CD4-positive, alpha-beta T cell (primary cell): ENCODE measurements around the gene CAMSAP1. TPM values are rescaled to one million over a fixed set of nuclear protein-coding genes. Genes with fewer than 3 reads are reported as not detected.

Experiments used
- ATAC-seq: fragments of 200-7000 bp; cut with Tn5 transposase; one replicate; pipeline ENCODE4 v1.10.0; 2022; ENCODE audit warnings: mild to moderate bottlenecking; ENCODE audit not compliant: poor library complexity
- CTCF ChIA-PET: fragments of 350-600 bp; sonication (Branson Sonifier 250); formaldehyde crosslinking; loops from one replicate; lab custom pipeline; 2021; ENCODE audit warnings: antibody characterized with exemption, inconsistent platforms; lab: Charles Lee
- POLR2A ChIA-PET: fragments of 350-600 bp; sonication (Branson Sonifier 250); formaldehyde crosslinking; loops from one replicate; lab custom pipeline; 2021; ENCODE audit warnings: antibody characterized with exemption, inconsistent platforms; lab: Charles Lee
- DNase-seq, 14 experiments: peaks; one replicate each; pipeline ENCODE4 v3.0.0-alpha.2; 2013 to 2020; ENCODE audit warnings: mixed read lengths in 2 of 14
- H3K27ac ChIP-seq, 2 donors: one replicate each; pipeline versions ENCODE4 v1.5.1 to v1.7.0; 2013; ENCODE audit warnings: low read length in 2 of 2, low read depth in 1 of 2, mild to moderate bottlenecking in 1 of 2
- H3K27me3 ChIP-seq, 2 experiments: 1 replicate in 1 of 2; 2 replicates in 1 of 2; pipeline versions ENCODE4 v1.6.1 to v1.7.0; 2013; ENCODE audit warnings: low read length in 2 of 2, control low read depth in 1 of 2, mild to moderate bottlenecking in 1 of 2, moderate library complexity in 1 of 2; ENCODE audit not compliant: insufficient read depth in 2 of 2, control insufficient read depth in 1 of 2
- H3K36me3 ChIP-seq: one replicate; pipeline ENCODE4 v1.6.1; 2013; ENCODE audit warnings: low read length, control low read depth; ENCODE audit not compliant: insufficient read depth
- H3K4me1 ChIP-seq: one replicate; pipeline ENCODE4 v1.6.1; 2013; ENCODE audit warnings: low read length, control low read depth; ENCODE audit not compliant: insufficient read depth
- H3K4me3 ChIP-seq: one replicate; pipeline ENCODE4 v1.5.1; 2013; ENCODE audit warnings: mild to moderate bottlenecking, low read length, moderate library complexity
- H3K9me3 ChIP-seq, 2 experiments: 1 replicate in 1 of 2; 2 replicates in 1 of 2; pipeline versions ENCODE4 v1.6.1 to v1.7.0; 2013; ENCODE audit warnings: low read length in 2 of 2, mild to moderate bottlenecking in 2 of 2, control low read depth in 1 of 2, moderate library complexity in 1 of 2; ENCODE audit not compliant: control insufficient read depth in 1 of 2, insufficient read depth in 1 of 2
- H3K27ac Mint-ChIP-seq: one replicate; pipeline ENCODE4 v1.8.0; 2020; ENCODE audit warnings: mixed read lengths
- H3K27me3 Mint-ChIP-seq: one replicate; pipeline ENCODE4 v1.8.0; 2021; ENCODE audit warnings: mixed read lengths
- H3K36me3 Mint-ChIP-seq: one replicate; pipeline ENCODE4 v1.8.0; 2021; ENCODE audit warnings: low read depth, mixed read lengths
- H3K4me1 Mint-ChIP-seq: one replicate; pipeline ENCODE4 v1.8.0; 2021; ENCODE audit warnings: low read depth, mixed read lengths
- H3K4me3 Mint-ChIP-seq: one replicate; pipeline ENCODE4 v1.8.0; 2020; ENCODE audit warnings: mild to moderate bottlenecking, mixed read lengths
- H3K9me3 Mint-ChIP-seq: one replicate; pipeline ENCODE4 v1.8.0; 2020; ENCODE audit warnings: mixed read lengths
- intact Hi-C, 2 experiments: fragments of 100-400 bp; cut with DNase I in 1 of 2; cut with micrococcal nuclease in 1 of 2; formaldehyde crosslinking; loops; one replicate each; pipeline versions ENCODE4 v1.15.1 to v1.9.0; 2023 to 2025; cut with DNase I, micrococcal nuclease
- total RNA-seq, 174 experiments: library from RNA in 2 of 174; stranded (reverse) in 2 of 174; gene quantifications; one replicate each; pipeline ENCODE4 v1.2.3 and lab custom pipeline; 2021 to 2026
- TF ChIP-seq, protein P1 (sequence below): fragments of 200-600 bp; IDR thresholded peaks from one replicate; pipeline ENCODE4 v1.8.0; 2022; ENCODE audit warnings: antibody characterized with exemption, mild to moderate bottlenecking

Gene CAMSAP1
- total RNA-seq, 2 experiments from 2014 or later = 16.8 to 18.2 TPM

DNA sequence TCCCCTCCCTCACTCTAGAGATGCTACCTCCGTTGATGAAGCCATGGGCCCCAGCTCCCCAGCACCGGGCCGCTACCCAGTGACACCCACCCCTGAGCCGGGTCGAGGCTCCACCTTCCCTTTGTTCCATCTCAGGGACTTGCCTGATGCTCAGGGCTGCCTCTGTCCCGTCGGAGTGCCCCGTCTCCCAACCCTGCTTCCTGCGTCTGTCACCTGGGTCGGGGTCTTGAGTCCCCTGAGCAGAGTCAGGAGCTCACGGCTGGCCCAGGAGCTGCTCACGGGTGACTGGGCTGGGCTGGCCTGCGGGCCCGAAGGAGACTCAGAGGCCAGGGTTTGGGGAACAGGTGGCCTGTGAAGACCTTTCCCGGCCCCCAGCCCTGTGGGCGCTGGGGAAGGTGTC is 120.0 kb downstream of the CAMSAP1 start:
- H3K4me1 ChIP-seq = no peaks in the 10 kb centered on the region
- no peaks in the 10 kb centered on the region for H3K36me3 ChIP-seq
- Mint-ChIP-seq H3K36me3 (no peaks in the 10 kb centered on the region), H3K27me3 (no peaks in the 10 kb centered on the region), H3K4me1 (no peaks in the 10 kb centered on the region), H3K4me3 (no peak overlapping the region), H3K27ac (no peak overlapping the region), H3K9me3 (no peaks in the 10 kb centered on the region)
- H3K27me3 ChIP-seq = no peaks in the 10 kb centered on the region
- intact Hi-C loops = no loop called here
- ChIA-PET POLR2A (interaction anchor here (0.8 kb wide), 1 partner anchor 10 kb away, joined by 3 read pairs; no protein-coding TSS in a partner anchor), CTCF (no interaction called here)
- no peak overlapping the region for H3K4me3 ChIP-seq
- H3K9me3 ChIP-seq = no peaks in the 10 kb centered on the region
- ATAC-seq (no peak), DNase-seq (no peak)
- no peak overlapping the region for H3K27ac ChIP-seq
- TF ChIP-seq, protein P1, sequence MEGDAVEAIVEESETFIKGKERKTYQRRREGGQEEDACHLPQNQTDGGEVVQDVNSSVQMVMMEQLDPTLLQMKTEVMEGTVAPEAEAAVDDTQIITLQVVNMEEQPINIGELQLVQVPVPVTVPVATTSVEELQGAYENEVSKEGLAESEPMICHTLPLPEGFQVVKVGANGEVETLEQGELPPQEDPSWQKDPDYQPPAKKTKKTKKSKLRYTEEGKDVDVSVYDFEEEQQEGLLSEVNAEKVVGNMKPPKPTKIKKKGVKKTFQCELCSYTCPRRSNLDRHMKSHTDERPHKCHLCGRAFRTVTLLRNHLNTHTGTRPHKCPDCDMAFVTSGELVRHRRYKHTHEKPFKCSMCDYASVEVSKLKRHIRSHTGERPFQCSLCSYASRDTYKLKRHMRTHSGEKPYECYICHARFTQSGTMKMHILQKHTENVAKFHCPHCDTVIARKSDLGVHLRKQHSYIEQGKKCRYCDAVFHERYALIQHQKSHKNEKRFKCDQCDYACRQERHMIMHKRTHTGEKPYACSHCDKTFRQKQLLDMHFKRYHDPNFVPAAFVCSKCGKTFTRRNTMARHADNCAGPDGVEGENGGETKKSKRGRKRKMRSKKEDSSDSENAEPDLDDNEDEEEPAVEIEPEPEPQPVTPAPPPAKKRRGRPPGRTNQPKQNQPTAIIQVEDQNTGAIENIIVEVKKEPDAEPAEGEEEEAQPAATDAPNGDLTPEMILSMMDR = no peak

DNA sequence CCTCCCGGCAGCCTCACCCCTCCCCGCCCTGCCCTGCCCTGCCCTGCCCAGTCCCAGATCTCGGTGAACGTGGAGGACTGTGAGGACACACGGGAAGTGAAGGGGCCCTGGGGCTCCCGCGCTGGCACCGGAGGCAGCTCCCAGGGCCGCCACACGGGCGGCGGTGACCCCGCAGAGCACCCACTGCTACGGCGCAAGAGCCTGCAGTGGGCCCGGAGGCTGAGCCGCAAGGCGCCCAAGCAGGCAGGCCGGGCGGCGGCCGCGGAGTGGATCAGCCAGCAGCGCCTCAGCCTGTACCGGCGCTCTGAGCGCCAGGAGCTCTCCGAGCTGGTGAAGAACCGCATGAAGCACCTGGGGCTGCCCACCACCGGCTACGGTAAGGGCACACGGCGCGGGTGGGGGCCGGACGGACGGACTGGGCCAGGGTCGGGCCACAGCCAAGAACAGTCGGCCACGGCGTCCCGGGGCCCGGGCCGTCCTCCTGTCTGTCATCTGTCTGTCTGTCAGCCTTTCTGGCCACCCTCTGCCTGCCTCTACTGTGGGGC is 121.1 kb downstream of the CAMSAP1 start:
- no peaks in the 10 kb centered on the region for H3K9me3 Mint-ChIP-seq
- H3K27ac Mint-ChIP-seq = no peak overlapping the region
- POLR2A ChIA-PET = no interaction called here
- H3K36me3 ChIP-seq = no peaks in the 10 kb centered on the region
- no peak overlapping the region for H3K4me3 ChIP-seq
- no peaks in the 10 kb centered on the region for H3K36me3 Mint-ChIP-seq
- H3K27me3 Mint-ChIP-seq = no peaks in the 10 kb centered on the region
- no peaks in the 10 kb centered on the region for H3K4me1 ChIP-seq
- ATAC-seq (no peak), DNase-seq (no peak)
- TF ChIP-seq, protein P1 = no peak
- H3K27ac ChIP-seq = no peak overlapping the region
- H3K4me3 Mint-ChIP-seq = no peak overlapping the region
- H3K4me1 Mint-ChIP-seq = no peaks in the 10 kb centered on the region
- H3K9me3 ChIP-seq = no peaks in the 10 kb centered on the region
- intact Hi-C loops = no loop called here
- H3K27me3 ChIP-seq = no peaks in the 10 kb centered on the region
- CTCF ChIA-PET = no interaction called here

DNA sequence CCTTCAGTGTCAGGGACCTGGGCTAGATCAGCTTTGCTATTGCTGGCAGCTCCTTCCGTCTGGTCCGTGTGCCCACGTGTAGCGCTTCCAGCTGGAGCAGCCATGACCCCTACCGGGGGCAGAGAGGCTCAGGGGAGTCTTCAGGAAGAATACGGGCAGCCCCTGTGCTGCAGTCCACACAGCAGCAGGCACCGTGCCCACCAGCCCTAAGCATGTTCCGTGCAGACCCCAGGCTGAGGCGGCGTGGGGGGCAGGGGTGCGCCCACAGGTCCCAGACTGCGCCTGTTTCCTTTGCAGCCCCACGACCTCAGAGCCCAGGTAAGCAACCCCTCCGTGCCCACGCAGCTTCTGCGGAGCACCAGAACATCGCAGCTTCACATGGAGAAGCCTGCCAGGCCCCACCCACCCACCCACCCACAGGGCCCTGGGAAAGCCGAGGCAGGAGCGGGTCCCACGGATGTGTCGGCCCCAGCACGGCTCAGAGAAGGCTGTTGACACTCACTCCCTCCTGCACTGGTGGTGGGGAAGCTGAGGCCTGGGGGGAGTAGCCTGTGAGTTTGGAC is 122.3 kb downstream of the CAMSAP1 start:
- Histone ChIP-seq H3K4me3 (no peak overlapping the region), H3K27ac (no peak overlapping the region), H3K9me3 (no peaks in the 10 kb centered on the region), H3K27me3 (no peaks in the 10 kb centered on the region), H3K4me1 (no peaks in the 10 kb centered on the region), H3K36me3 (no peaks in the 10 kb centered on the region)
- TF ChIP-seq, protein P1 = no peak
- no peaks in the 10 kb centered on the region for H3K4me1 Mint-ChIP-seq
- H3K27ac Mint-ChIP-seq = no peak overlapping the region
- no peaks in the 10 kb centered on the region for H3K27me3 Mint-ChIP-seq
- no peak overlapping the region for H3K4me3 Mint-ChIP-seq
- POLR2A ChIA-PET = no interaction called here
- no peak for DNase-seq
- CTCF ChIA-PET = no interaction called here
- no peaks in the 10 kb centered on the region for H3K9me3 Mint-ChIP-seq
- ATAC-seq = no peak
- no peaks in the 10 kb centered on the region for H3K36me3 Mint-ChIP-seq
- intact Hi-C loops = no loop called here
